Erythroblast (primary cell): ENCODE measurements around the gene ZBTB20.
A peak's percentile ranks its signal among the peaks of the same experiment; 100 is the strongest.

ENCODE experiments used
- DNase-seq, 2 experiments: peaks; one replicate each; lab custom pipeline; 2025; lab: John Stamatoyannopoulos, UW
- GATA1 ChIP-seq: IDR thresholded peaks from 2 replicates; pipeline ENCODE4 v1.6.1; 2011; ENCODE audit warnings: low read depth, mild to moderate bottlenecking, control low read depth, low read length, moderate library complexity
- POLR2A ChIP-seq: IDR thresholded peaks from 2 replicates; pipeline ENCODE4 v1.6.1; 2011; ENCODE audit warnings: mild to moderate bottlenecking, low read length

The ZBTB20 gene

DNA sequence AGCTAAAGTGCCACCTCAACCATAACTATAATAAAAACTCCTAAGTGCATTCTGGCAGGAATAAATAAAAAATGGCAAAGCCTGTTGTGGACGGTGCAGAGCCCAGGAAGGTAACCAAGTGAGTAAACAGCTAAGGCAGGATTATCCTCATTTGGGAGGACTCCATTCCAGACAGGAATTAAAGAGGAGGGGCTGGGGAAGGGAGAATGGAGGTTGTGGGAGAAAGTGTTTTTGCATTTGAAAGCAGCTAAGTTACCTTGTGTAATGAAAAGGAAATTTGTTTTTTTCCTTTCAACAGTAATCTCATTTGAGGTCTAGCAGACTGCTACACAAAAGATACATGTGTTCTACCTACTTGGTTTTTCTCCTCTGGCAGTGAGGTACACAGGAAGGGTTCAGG, 604.7 kb downstream of the ZBTB20 start:
- TF ChIP-seq GATA1 (no peak), POLR2A (no peak)
- no peak for DNase-seq

DNA sequence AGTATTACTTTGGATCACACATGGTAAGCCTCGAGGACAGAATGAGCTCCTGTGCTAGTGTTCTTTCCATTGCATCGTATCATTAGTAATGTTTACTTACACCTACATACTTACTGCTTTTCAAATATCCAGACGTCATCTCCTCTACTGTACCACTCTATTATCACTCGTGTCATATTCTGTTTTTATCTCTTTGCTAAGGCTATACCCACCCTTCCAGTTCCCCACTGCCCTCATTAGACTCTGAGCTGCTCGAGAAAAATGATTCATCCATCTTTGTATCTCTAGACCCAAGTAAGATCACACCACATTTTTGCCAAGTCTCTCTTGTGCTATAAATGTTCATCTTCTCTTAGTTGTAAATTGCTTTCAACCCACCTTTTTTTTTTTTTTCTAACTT, 607.6 kb downstream of the ZBTB20 start:
- DNase-seq = no peak
- no peak for TF ChIP-seq GATA1
- TF ChIP-seq POLR2A = no peak

DNA sequence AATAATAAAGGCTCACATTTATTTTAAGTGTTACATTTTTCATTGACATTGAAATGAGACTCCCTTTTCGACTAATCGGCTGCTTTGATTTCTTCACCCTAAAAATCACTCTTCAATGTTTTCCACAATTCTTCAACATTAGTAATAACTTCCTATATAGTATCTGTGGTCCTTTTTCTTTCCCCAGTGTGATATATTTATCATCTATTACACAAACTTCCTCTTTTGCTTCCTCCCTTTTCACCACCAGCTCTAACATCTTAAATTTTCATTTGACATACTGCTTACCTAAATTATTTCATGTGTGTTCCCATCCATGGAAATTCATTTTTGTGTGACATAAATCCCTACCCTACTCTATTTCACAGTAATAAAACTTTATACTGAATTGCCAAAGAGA, 608.9 kb downstream of the ZBTB20 start:
- TF ChIP-seq GATA1 (no peak), POLR2A (no peak)
- no peak for DNase-seq

DNA sequence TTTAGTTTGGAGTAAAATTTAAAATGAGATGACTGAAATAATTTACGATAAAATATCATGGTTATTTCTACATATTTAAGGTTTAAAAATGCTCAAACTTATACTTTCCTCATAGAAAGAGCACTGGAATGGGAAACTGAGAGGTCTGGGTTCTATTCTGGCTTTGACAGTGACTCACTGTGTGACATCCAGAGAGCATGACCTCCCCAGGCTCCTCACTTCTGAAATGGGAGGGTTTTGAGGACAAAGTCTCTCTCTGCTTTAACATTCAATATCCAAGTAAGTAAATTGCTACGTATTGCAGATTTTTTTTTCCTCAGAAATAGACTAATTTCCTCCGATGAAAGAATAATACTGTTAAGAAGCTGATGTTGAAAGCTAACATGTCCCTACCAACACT, 618.6 kb downstream of the ZBTB20 start:
- TF ChIP-seq GATA1 (no peak), POLR2A (no peak)
- DNase-seq = no peak

DNA sequence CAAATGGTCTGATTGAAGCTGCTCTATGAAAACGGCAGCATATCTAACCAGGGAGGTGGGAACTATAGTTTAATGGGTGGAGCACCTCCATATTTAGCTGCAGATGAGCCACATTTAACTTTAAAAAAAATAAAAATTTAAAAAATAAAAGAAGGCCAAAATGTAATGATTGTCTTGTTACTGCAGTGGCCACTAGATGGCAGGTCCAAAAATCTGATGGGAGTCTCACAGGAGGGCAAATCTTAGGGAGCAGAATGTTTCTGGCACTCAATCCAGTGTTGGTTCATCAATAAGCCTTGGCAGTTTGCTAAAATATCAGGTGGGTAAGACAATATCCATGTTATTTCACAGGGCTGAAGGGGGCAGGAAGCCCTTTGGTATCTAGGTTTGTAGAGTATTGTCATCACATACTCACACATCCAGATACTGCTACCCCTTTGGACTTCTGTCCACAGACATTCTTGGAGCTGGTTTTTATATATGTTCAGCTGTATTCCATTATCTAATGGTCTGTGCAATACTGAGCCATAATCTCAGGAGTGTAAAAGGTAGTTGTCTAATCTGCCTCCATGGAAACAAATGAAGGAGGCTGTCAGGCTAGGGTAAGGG, 619.9 kb downstream of the ZBTB20 start:
- no peak for TF ChIP-seq GATA1
- TF ChIP-seq POLR2A = no peak
- DNase-seq = no peak

DNA sequence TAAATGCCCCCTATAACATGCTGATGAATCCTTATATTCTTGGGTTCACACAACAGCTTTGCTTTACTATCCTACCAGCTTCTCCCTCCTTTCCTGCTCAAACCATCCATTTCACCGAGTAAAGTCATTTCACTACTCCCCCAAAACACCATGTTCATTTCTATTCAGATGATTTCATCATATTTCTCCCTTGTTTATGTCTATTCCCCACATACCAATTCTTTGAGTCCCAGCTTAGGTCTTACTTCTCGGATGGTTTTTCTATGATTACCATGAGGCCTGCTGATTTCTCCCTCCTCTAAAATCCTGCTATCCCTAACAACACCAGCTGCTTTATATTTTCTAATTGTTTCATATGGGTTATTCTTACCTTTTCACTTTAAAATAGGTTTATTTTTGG, 621.8 kb downstream of the ZBTB20 start:
- no peak for DNase-seq
- TF ChIP-seq GATA1 = no peak
- no peak for TF ChIP-seq POLR2A

DNA sequence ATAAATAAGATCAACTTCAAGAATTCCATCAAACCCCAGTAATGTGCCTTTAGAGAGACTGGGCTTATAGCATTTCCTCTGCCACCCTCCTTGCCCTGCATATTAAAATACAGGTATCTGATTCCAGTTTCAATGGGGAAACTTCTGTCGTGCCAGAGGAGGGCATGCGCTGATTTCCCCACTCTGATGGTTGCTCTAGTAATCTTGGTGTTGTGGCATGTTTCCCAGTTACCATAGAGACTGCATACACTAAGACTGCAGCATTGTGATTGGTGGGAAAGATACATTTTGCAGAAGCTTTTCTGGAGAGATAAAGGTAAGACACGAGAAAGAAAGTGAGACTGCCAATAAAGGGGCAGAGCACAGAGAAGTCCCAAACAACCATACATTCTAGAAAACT, 627.7 kb downstream of the ZBTB20 start:
- DNase-seq = peak in 1 of 2 experiments; percentile 17
- TF ChIP-seq GATA1 (no peak), POLR2A (no peak)

DNA sequence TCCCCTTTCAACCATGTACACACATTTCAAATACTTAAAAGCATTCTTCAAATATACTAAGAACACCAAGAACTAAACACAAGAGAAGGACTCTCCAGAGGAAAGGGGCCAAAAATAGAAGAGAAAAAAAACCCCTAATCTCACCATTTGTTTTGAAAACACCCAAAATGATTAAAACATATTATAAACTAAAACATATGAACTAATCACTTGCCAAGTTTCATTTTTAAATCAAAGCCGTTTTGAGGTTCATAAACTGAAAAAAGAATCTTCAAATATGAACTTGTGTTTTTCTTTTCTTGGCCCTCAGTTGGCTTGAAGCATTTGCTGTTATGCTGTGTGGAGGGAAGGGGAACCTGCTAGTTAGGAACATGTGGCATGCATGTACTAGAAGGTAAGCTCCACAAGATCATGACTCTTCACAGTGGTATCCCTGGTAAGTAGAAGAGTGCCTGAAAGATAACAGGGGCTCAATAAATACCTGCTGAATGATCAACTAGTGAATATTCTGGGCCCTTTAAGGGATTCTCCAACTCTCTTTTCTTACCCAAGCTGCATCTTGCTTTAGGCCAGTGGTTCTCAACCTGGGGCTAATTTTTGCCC, 628.8 kb downstream of the ZBTB20 start:
- DNase-seq = no peak
- no peak for TF ChIP-seq POLR2A
- TF ChIP-seq GATA1 = no peak

DNA sequence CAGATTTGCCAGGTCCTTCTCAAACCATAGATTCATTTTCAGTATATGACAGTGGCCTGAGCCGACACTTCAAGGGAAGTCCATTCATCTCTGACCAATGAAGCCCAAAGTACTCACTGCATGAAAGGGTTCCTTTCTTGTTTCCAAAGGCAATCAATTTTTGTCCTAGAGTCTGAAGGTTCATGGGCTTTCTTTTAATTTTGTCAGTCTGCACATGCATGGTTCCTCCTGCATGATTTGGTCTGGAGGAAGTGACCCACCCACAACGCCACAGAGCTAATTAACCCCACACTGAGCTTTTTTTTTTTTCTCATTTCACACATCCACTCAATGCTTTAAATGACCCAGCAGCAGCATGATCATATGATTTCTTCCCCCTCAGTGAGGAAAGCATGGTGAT, 636.9 kb downstream of the ZBTB20 start:
- no peak for TF ChIP-seq GATA1
- TF ChIP-seq POLR2A = no peak
- DNase-seq = no peak

DNA sequence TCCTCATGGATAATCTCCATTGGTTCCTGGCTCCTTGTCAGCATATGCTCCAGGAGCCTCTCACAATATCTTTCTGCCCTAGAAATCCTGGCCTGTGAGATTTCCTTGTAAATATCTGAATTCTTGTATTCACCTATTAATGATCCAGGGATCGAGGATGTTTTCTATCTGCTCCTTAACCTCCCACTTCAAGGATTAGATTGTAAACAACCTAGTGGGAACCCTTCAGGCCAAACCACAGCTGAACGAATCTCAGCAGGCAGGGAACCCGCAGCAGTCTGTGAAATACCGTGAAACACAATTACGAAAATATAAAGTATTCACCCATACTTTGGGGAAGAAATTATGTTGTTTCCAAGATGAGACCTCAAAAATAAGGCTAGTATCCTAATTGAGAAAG, 637.3 kb downstream of the ZBTB20 start:
- TF ChIP-seq POLR2A (no peak), GATA1 (no peak)
- no peak for DNase-seq

DNA sequence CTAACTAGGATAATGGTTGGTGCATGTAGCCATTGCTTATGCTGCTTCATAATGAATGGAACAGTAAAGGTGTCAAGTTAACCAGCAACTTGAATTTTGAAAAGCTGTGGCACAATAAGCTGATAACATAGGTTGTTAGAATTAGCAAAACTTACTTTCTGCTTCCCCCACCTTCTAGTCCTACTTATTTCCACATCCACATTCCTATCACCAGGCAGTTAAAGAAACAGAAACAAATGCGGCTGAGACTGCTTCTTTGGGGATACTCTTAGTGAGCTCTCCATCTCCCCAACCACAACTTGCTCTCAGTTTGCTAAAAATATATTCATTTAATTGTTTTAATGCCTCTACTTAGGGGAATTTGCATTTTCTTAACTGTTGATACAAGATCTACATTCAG, 638.1 kb downstream of the ZBTB20 start:
- TF ChIP-seq GATA1 (no peak), POLR2A (no peak)
- no peak for DNase-seq

DNA sequence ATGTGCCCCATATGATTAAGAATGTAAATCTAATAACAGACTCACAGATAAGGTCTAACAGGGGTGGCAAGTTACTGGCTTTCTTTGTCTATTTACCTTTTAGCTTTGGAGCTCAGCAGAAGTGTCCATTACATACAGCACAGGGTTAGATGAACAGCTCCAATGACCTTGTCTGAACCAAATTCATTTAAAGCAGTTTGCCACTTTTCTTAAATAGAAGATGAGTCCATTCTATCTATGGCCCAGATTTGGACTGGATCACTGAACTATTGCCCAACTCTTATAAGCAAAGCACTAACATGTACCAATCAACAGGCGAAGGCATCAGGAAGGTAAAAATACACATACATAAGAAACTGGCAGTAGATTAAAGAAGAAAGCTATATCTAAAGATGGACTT, 638.9 kb downstream of the ZBTB20 start:
- DNase-seq = no peak
- no peak for TF ChIP-seq POLR2A
- TF ChIP-seq GATA1 = no peak

DNA sequence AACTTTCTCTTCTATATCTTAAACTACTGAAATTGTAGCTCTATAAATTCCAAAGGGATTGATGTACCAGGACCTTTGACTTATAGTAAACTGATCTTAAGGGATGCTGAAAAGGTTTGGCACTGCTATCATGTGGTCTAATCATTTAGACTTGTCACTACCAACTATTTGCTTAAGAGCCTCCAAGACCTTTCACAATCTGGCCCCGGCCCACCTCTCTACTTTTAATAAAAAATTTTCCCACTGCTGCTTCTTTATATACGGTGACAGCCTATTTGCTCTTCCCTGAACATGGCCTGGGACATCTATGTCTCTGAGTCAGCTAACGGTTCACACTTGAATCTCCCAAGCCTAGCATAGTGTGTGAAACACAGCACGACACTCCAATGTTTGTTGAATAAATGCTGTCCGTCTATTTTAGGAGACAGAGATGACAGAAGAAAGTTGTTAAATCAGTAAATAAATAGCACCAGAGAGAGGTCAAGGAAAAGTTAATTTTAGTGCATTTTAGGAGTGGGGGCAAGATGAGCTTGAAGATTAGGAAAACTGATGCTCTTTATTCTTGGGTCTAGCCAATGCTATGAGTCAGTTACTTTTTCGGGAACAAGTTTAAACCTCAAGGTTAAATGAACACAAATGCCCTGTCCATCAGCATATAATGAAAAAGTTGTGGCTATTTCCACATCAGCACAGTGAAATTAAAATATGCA, 640.3 kb downstream of the ZBTB20 start:
- TF ChIP-seq GATA1 (no peak), POLR2A (no peak)
- no peak for DNase-seq

DNA sequence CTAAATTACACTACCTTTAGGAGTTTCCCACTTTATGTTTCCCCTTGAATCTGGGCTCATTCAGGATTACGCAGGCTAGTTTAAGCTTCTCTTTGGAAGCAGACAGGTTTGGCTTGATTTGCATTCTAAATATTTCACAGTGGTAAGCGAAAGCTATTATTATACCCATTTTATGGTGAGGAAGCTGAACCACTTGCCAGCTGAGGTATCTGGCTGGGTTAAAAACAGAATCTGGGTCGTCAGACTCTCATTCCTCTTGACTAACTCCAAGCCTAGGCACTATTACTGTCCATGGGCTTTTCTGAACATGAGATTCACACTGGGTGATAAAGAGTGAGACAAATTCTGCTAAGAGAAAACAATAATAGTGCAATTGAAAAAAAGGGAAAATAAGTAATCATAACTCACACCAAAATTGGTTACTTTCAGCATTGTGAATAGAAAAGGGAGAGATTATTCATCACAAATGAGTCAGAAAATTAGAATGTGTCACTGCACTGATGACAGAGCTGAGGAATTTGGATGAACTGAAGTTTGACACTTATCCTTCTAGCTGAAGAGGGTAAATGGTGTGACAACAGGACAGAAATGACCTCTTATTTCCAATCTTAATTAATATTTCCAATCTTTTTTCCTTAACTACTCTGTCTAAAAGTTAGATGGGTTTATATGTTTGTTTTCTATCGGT, 642.0 kb downstream of the ZBTB20 start:
- TF ChIP-seq POLR2A (no peak), GATA1 (no peak)
- no peak for DNase-seq
